Measurements from ENCODE around the gene GCLM.

Gene GCLM

GRCh38 chr1:93846206-93846991 is 62.8 kb downstream of the GCLM start:
- no peaks in the 10 kb centered on the region; the same call in 1 of the 2 replicates for H3K36me3 ChIP-seq (ENCODE audit: insufficient read depth, low read length)
- peaks cover 6% of the 10 kb centered on the region for H3K4me1 ChIP-seq (ENCODE audit: insufficient read depth, low read length)
- WGBS, result under 1% methylated on average over 93 of the region's 94 CpGs
- H3K4me3 ChIP-seq (ENCODE audit: low read length), result peak overlapping the region; percentile 90
- H3K27ac ChIP-seq (ENCODE audit: low read depth, low read length), result peak overlapping the region; percentile 11; the same call in 1 of the 2 replicates
- peak overlapping the region; percentile 84 for H3K9ac ChIP-seq (ENCODE audit: low read depth, low read length)
- no peaks in the 10 kb centered on the region for H3K27me3 ChIP-seq (ENCODE audit: insufficient read depth, low read length)
- H3K9me3 ChIP-seq (ENCODE audit: insufficient read depth, low read depth, low read length), result peaks cover 12% of the 10 kb centered on the region; the same call in 1 of the 2 replicates

GRCh38 chr1:93845538-93846205 is 63.6 kb downstream of the GCLM start:
- peaks cover 6% of the 10 kb centered on the region for H3K4me1 ChIP-seq (ENCODE audit: insufficient read depth, low read length)

DNA sequence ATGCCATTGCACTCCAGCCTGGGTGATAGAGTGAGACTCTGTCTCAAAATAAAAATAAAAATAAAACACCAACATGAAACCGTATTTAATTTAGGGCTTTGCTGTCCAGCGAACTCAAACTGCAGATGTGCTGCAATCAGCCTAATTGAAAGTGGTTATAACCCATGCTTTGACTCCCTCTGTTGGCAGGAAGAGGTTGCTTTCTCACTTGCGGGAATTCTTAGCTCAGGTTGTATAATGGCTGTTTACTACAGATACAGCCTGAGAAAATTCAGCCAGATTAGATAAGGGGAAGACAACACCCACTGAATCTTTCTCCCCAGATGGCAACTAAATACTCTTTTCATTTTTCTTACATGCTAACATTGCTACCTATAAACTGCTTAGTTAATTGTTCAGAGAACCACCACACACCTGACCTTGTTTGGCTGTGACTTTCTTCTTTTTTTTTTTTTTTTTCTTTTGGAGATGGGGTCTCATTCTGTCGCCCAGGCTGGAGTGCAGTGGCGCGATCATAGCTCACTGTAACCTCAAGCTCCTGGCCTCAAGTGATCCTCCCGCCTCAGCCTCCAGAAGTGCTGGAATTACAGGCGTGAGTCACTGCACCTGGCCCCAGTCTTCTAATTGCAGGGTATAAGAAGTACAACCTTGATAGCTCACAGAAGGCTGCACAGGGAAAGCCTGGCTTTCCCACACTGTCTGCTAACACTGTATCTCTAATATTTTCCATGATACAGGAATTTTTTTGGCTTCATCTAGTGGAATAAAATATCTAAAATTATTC is 64.8 kb downstream of the GCLM start:
- H3K4me1 ChIP-seq (ENCODE audit: insufficient read depth, low read length), result peaks cover 6% of the 10 kb centered on the region
- H3K4me3 ChIP-seq (ENCODE audit: low read length), result no peak overlapping the region
- WGBS, result 62% methylated on average over 8 of the region's 8 CpGs
- H3K27me3 ChIP-seq (ENCODE audit: insufficient read depth, low read length), result no peaks in the 10 kb centered on the region
- H3K9me3 ChIP-seq (ENCODE audit: insufficient read depth, low read depth, low read length), result peaks cover 2% of the 10 kb centered on the region; the same call in 1 of the 2 replicates
- peaks cover 3% of the 10 kb centered on the region; the same call in 1 of the 2 replicates for H3K36me3 ChIP-seq (ENCODE audit: insufficient read depth, low read length)
- H3K27ac ChIP-seq (ENCODE audit: low read depth, low read length), result no peak overlapping the region
- H3K9ac ChIP-seq (ENCODE audit: low read depth, low read length), result no peak overlapping the region

More at GRCh38 chr1:93845538-93846205, 63.6 kb downstream of the GCLM start:
- H3K27ac ChIP-seq (ENCODE audit: low read depth, low read length), result no peak overlapping the region
- peak overlapping the region; percentile 84 for H3K9ac ChIP-seq (ENCODE audit: low read depth, low read length)
- no peaks in the 10 kb centered on the region for H3K27me3 ChIP-seq (ENCODE audit: insufficient read depth, low read length)
- peaks cover 12% of the 10 kb centered on the region; the same call in 1 of the 2 replicates for H3K9me3 ChIP-seq (ENCODE audit: insufficient read depth, low read depth, low read length)
- H3K4me3 ChIP-seq (ENCODE audit: low read length), result peak overlapping the region; percentile 90
- H3K36me3 ChIP-seq (ENCODE audit: insufficient read depth, low read length), result no peaks in the 10 kb centered on the region; the same call in 1 of the 2 replicates
- WGBS, result 59% methylated on average over 13 of the region's 16 CpGs

DNA sequence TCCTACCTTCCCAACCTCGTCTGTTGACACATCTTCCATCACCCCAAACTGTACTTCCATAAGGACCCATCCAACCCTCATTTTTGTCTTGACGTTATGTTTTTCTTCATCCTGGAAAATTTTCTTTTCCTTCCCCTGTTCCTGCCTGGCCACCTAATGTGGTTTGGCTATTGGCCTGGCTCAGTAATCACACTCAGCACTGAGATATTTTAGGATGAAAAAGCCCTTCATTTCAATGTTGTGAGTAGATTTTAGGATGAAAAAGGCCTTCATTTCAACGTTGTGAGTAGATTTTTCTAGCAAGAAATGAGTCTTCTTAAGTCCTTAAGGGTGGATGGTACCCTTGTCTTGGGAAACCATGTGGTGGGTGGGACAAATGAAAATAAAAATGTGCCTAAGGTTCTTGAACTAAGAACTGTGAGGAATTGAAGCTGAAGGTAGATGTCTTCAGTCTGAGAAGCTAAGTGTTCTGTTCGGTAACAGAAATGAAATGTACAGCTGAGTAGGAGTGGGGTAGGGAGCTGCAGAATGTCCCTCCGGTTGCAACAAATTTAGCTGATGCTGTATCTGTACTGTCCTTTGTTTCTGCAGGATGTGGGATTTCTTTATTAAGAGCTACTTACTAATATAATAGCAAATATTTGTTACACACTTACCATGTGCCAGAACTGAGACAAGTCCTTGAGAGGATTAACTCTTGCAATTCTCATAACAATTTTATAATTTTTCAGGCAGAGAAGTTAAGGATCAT is 66.3 kb downstream of the GCLM start:
- WGBS, result 93% methylated on average over 5 of the region's 5 CpGs
- Histone ChIP-seq H3K27me3 (ENCODE audit: insufficient read depth, low read length) (no peaks in the 10 kb centered on the region), H3K4me1 (ENCODE audit: insufficient read depth, low read length) (peaks cover 6% of the 10 kb centered on the region; the same call in 1 of the 2 replicates), H3K4me3 (ENCODE audit: low read length) (no peak overlapping the region), H3K9ac (ENCODE audit: low read depth, low read length) (no peak overlapping the region), H3K36me3 (ENCODE audit: insufficient read depth, low read length) (peaks cover 3% of the 10 kb centered on the region; the same call in 1 of the 2 replicates), H3K9me3 (ENCODE audit: insufficient read depth, low read depth, low read length) (no peaks in the 10 kb centered on the region), H3K27ac (ENCODE audit: low read depth, low read length) (no peak overlapping the region)

GRCh38 chr1:93841771-93842170 is 67.5 kb downstream of the GCLM start:
- WGBS, result 95% methylated on average over 3 of the region's 3 CpGs
- no peak overlapping the region for H3K4me3 ChIP-seq (ENCODE audit: low read length)
- H3K27ac ChIP-seq (ENCODE audit: low read depth, low read length), result no peak overlapping the region
- peaks cover 3% of the 10 kb centered on the region; the same call in 1 of the 2 replicates for H3K36me3 ChIP-seq (ENCODE audit: insufficient read depth, low read length)
- H3K27me3 ChIP-seq (ENCODE audit: insufficient read depth, low read length), result no peaks in the 10 kb centered on the region
- H3K9me3 ChIP-seq (ENCODE audit: insufficient read depth, low read depth, low read length), result no peaks in the 10 kb centered on the region
- H3K4me1 ChIP-seq (ENCODE audit: insufficient read depth, low read length), result peaks cover 6% of the 10 kb centered on the region; the same call in 1 of the 2 replicates
- H3K9ac ChIP-seq (ENCODE audit: low read depth, low read length), result no peak overlapping the region

- 90% methylated on average over 3 of the region's 4 CpGs for WGBS
- Histone ChIP-seq H3K36me3 (ENCODE audit: insufficient read depth, low read length) (peaks cover 3% of the 10 kb centered on the region; the same call in 1 of the 2 replicates), H3K4me3 (ENCODE audit: low read length) (no peak overlapping the region), H3K27me3 (ENCODE audit: insufficient read depth, low read length) (no peaks in the 10 kb centered on the region), H3K9me3 (ENCODE audit: insufficient read depth, low read depth, low read length) (no peaks in the 10 kb centered on the region), H3K27ac (ENCODE audit: low read depth, low read length) (no peak overlapping the region), H3K9ac (ENCODE audit: low read depth, low read length) (no peak overlapping the region), H3K4me1 (ENCODE audit: insufficient read depth, low read length) (peaks cover 5% of the 10 kb centered on the region; the same call in 1 of the 2 replicates)
Measured at GRCh38 chr1:93840956-93841482, 68.2 kb downstream of the GCLM start.

- H3K27me3 ChIP-seq (ENCODE audit: insufficient read depth, low read length), result no peaks in the 10 kb centered on the region
- H3K36me3 ChIP-seq (ENCODE audit: insufficient read depth, low read length), result peaks cover 3% of the 10 kb centered on the region; the same call in 1 of the 2 replicates
- H3K4me3 ChIP-seq (ENCODE audit: low read length), result no peak overlapping the region
- H3K9me3 ChIP-seq (ENCODE audit: insufficient read depth, low read depth, low read length), result no peaks in the 10 kb centered on the region
- H3K27ac ChIP-seq (ENCODE audit: low read depth, low read length), result no peak overlapping the region
- H3K9ac ChIP-seq (ENCODE audit: low read depth, low read length), result no peak overlapping the region
- H3K4me1 ChIP-seq (ENCODE audit: insufficient read depth, low read length), result no peaks in the 10 kb centered on the region
- 93% methylated on average over 2 of the region's 2 CpGs for WGBS
Measured at GRCh38 chr1:93839753-93840152, 69.5 kb downstream of the GCLM start.

DNA sequence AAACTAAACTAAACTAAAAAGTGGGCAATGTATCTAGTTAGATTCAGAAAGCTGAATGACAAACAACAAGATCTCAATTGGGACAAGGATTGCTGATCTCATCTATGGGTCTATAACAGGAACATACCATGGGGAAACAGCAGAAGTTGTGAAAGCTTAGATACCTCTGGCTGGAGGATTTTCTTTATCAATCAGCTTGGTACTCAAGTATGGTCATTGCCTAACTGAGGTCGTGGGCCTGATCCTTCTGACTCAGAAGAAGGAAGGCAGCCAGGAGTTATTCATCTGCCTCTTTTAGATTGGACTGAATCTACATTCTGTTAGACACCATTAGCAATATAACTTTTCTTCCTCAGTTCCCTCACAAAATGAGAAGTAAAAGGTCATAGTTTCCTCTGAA is 69.9 kb downstream of the GCLM start:
- no peak overlapping the region for H3K4me3 ChIP-seq (ENCODE audit: low read length)
- 91% methylated on average over 1 of the region's 1 CpG for WGBS
- no peaks in the 10 kb centered on the region for H3K4me1 ChIP-seq (ENCODE audit: insufficient read depth, low read length)
- no peaks in the 10 kb centered on the region for H3K9me3 ChIP-seq (ENCODE audit: insufficient read depth, low read depth, low read length)
- H3K27ac ChIP-seq (ENCODE audit: low read depth, low read length), result no peak overlapping the region
- H3K36me3 ChIP-seq (ENCODE audit: insufficient read depth, low read length), result peaks cover 3% of the 10 kb centered on the region; the same call in 1 of the 2 replicates
- H3K27me3 ChIP-seq (ENCODE audit: insufficient read depth, low read length), result no peaks in the 10 kb centered on the region
- no peak overlapping the region for H3K9ac ChIP-seq (ENCODE audit: low read depth, low read length)

DNA sequence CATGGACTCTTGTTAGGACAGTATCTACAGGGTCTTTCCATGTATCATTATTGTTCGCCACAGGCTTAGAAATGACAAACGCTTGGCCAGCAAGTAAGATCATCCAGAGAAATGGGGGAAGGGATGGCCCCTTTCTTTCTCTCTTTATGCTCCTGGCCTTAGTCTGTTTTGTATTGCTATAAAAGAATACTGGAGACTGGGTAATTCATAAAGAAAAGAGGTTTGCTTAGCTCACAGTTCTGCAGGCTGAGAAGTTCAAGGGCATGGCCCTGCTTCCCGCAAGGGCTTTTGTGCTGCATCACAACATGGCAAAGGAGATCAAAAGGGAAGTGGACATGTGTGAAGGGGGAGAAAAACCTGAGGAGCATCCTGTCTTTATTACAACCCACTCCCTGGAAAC is 71.3 kb downstream of the GCLM start:
- Histone ChIP-seq H3K27ac (ENCODE audit: low read depth, low read length) (no peak overlapping the region), H3K27me3 (ENCODE audit: insufficient read depth, low read length) (no peaks in the 10 kb centered on the region), H3K4me3 (ENCODE audit: low read length) (no peak overlapping the region), H3K36me3 (ENCODE audit: insufficient read depth, low read length) (peaks cover 3% of the 10 kb centered on the region; the same call in 1 of the 2 replicates), H3K9ac (ENCODE audit: low read depth, low read length) (no peak overlapping the region), H3K4me1 (ENCODE audit: insufficient read depth, low read length) (no peaks in the 10 kb centered on the region), H3K9me3 (ENCODE audit: insufficient read depth, low read depth, low read length) (peaks cover 10% of the 10 kb centered on the region)
- 96% methylated on average over 3 of the region's 3 CpGs for WGBS

Measured in HUES64 (cell line).